Measurements from ENCODE around the gene CLSTN1.

DNA sequence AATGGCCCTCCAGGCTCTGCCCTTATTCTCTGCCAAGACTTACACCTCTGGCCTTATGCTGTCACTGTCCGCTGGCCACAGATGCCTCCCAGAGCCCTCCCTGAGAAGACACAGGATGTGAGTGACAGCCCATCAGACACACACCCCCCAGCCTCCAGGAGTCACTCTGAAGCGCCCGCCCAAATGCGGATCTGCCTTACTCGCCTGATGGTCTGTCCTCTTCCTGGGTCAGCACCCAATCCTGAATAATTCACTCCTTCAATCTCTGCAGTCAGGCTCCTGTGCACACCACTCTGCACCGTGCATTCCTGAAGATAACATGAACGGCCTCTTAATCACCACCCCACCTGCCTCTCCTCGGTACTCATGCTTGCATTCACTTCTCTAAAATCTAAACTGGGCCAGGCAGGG lies 14.7 kb downstream of the CLSTN1 start:
- TF ChIP-seq CTCF (IDR thresholded peaks at IDR 0.05) (no peak), POLR2A (IDR thresholded peaks at IDR 0.05) (no peak)
